GM12864 (cell line): Measurements from ENCODE around the gene NSFL1C.

Experiments used
- DNase-seq: peaks from one replicate; pipeline ENCODE4 v3.0.0-alpha.2; 2011; ENCODE audit warnings: low read depth
- H3K4me3 ChIP-seq: 2 replicates; pipeline ENCODE4 v1.5.1; 2011; ENCODE audit warnings: mild to moderate bottlenecking, low read depth, low read length, control low read depth
- CTCF ChIP-seq: IDR thresholded peaks from 2 replicates; pipeline ENCODE4 v1.5.1; 2011; ENCODE audit warnings: low read depth, mild to moderate bottlenecking, moderate library complexity, low read length, control low read depth, inconsistent platforms; ENCODE audit errors: missing control alignments

NSFL1C gene

GRCh38 chr20:1468117-1468624 lies 1.5 kb upstream of the NSFL1C start:
- no peak for DNase-seq
- TF ChIP-seq CTCF = no peak
- no peak overlapping the region for H3K4me3 ChIP-seq

- no peak overlapping the region; the same call in 1 of the 2 replicates for H3K4me3 ChIP-seq
- DNase-seq = no peak
- TF ChIP-seq CTCF = no peak
Measured at GRCh38 chr20:1467355-1468116, 887 bp upstream of the NSFL1C start.

GRCh38 chr20:1467082-1467354 lies 369 bp upstream of the NSFL1C start:
- no peak for DNase-seq
- TF ChIP-seq CTCF = no peak
- no peak overlapping the region; the same call in 1 of the 2 replicates for H3K4me3 ChIP-seq

GRCh38 chr20:1465470-1466210 lies 1.0 kb downstream of the NSFL1C start:
- no peak for DNase-seq
- TF ChIP-seq CTCF = no peak
- peak overlapping the region; percentile 95 for H3K4me3 ChIP-seq

- no peak for TF ChIP-seq CTCF
- H3K4me3 ChIP-seq = no peak overlapping the region
- no peak for DNase-seq
Measured at GRCh38 chr20:1463971-1464570, 2.6 kb downstream of the NSFL1C start.

- no peak for TF ChIP-seq CTCF
- no peak overlapping the region for H3K4me3 ChIP-seq
- no peak for DNase-seq
Measured at GRCh38 chr20:1462834-1463233, 3.8 kb downstream of the NSFL1C start.
